SH-SY5Y (cell line): ENCODE results near the gene PFDN4.

Source experiments
- GATA2 ChIP-seq: IDR thresholded peaks from 2 replicates; pipeline ENCODE4 v1.6.1; 2011; ENCODE audit warnings: mild to moderate bottlenecking, low read depth, low read length
- GATA3 ChIP-seq: IDR thresholded peaks from 2 replicates; pipeline ENCODE4 v1.6.1; 2011; ENCODE audit warnings: low read depth, mild to moderate bottlenecking, low read length, moderate library complexity

DNA sequence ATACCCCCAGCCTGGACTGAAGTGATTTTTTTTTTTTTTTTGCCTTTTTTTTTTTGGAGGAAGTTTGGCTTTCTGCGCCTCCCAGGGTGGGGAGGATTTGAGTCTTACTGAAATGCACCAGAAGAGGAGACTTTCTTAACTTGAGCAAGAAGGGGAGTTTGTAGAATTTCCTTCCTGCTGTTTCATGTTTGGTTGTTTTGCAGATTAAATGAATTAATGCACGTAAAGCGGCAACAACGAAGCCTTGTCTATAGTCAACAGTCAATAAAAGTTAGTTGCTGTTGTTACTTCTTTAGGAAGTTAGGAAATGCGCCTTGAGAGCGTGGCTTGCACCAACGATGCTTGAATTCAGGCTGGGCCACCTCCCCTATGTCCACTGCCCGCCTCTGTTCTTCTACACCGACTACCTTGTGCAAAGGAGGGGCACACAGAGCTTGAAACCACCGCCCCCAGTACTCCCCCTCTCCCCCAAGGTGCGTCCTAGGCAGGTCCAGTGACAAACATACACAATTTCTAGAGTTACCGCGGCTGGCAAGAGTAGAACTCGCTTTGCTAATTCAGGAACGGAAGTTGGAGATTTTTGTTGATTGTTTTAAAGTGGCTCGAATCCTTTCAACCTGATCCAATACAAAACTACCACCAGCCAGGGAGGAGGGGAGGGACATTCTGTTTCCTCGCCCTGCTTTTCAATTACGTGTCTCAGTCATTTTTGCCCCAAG is 33.3 kb upstream of the PFDN4 start:
- TF ChIP-seq GATA3 (no peak), GATA2 (no peak)
